Kasumi-1 (cell line): ENCODE results near the gene CSGALNACT2.

Source experiments
- DNase-seq, 2 experiments: peaks; one replicate each; lab custom pipeline; 2025; lab: John Stamatoyannopoulos, UW

CSGALNACT2 gene

GRCh38 chr10:43202224-43202656, 64.0 kb downstream of the CSGALNACT2 start:
- peak; percentile 64 to 69 for DNase-seq

- no peak for DNase-seq
Observed at GRCh38 chr10:43202657-43203447, 64.6 kb downstream of the CSGALNACT2 start.

GRCh38 chr10:43203448-43204041, 65.3 kb downstream of the CSGALNACT2 start:
- no peak for DNase-seq

GRCh38 chr10:43204042-43204942, 66.0 kb downstream of the CSGALNACT2 start:
- peak in 1 of 2 experiments; percentile 24 for DNase-seq

GRCh38 chr10:43204943-43205671, 66.9 kb downstream of the CSGALNACT2 start:
- peak; percentile 88 to 89 for DNase-seq

GRCh38 chr10:43205681-43206390, 67.6 kb downstream of the CSGALNACT2 start:
- DNase-seq: no peak

- no peak for DNase-seq
Observed at GRCh38 chr10:43206391-43207235, 68.4 kb downstream of the CSGALNACT2 start.

GRCh38 chr10:43208147-43209073, 70.2 kb downstream of the CSGALNACT2 start:
- no peak for DNase-seq

GRCh38 chr10:43209074-43209455, 70.8 kb downstream of the CSGALNACT2 start:
- no peak for DNase-seq

- no peak for DNase-seq
Observed at GRCh38 chr10:43209651-43210141, 71.5 kb downstream of the CSGALNACT2 start.

GRCh38 chr10:43210556-43210955, 72.3 kb downstream of the CSGALNACT2 start:
- no peak for DNase-seq

- no peak for DNase-seq
Observed at GRCh38 chr10:43211030-43211429, 72.8 kb downstream of the CSGALNACT2 start.

- DNase-seq: no peak
Observed at GRCh38 chr10:43211431-43212042, 73.3 kb downstream of the CSGALNACT2 start.

- DNase-seq: no peak
Observed at GRCh38 chr10:43212043-43212721, 73.9 kb downstream of the CSGALNACT2 start.

- DNase-seq: no peak
Observed at GRCh38 chr10:43214071-43214955, 76.1 kb downstream of the CSGALNACT2 start.

- DNase-seq: no peak
Observed at GRCh38 chr10:43214956-43215561, 76.8 kb downstream of the CSGALNACT2 start.
